BJ (cell line): ENCODE measurements around the gene NELL1. TPM values are rescaled to one million over a fixed set of nuclear protein-coding genes. Genes with fewer than 3 reads are reported as not detected.

Experiments
- CTCF ChIA-PET: fragments of 350-600 bp; formaldehyde crosslinking; extraction: SDS; loops from one replicate; lab custom pipeline; 2021; ENCODE audit warnings: antibody characterized with exemption, inconsistent platforms; lab: Yijun Ruan, JAX
- POLR2A ChIA-PET: fragments of 300-600 bp; sonication (Branson Sonifier 250); formaldehyde crosslinking; extraction: SDS; loops from one replicate; lab custom pipeline; 2021; ENCODE audit warnings: antibody characterized with exemption; lab: Charles Lee
- DNase-seq: peaks from one replicate; pipeline ENCODE4 v3.0.0-alpha.2; 2011; ENCODE audit warnings: low read depth
- H3K27me3 ChIP-seq: 2 replicates; pipeline ENCODE4 v1.6.0; 2011; ENCODE audit warnings: low read length; ENCODE audit not compliant: control insufficient read depth, insufficient read depth
- H3K36me3 ChIP-seq: 2 replicates; pipeline ENCODE4 v1.5.1; 2011; ENCODE audit warnings: low read length; ENCODE audit not compliant: control insufficient read depth, insufficient read depth
- H3K4me3 ChIP-seq: 2 replicates; pipeline ENCODE4 v1.5.1; 2011; ENCODE audit warnings: low read depth, mild to moderate bottlenecking, control low read depth, low read length
- polyA plus RNA-seq: library from polyadenylated mRNA; depleted of rRNA; stranded (reverse); fragments of >200 nt; gene quantifications from 2 replicates; pipeline ENCODE4 v1.2.3, GENCODE V29; 2011
- TF ChIP-seq, protein P1 (sequence below): IDR thresholded peaks from 2 replicates; pipeline ENCODE4 v1.5.1; 2011; ENCODE audit warnings: low read depth, mild to moderate bottlenecking, control low read depth, inconsistent platforms, low read length, moderate library complexity; ENCODE audit not compliant: insufficient read depth

The NELL1 gene
- polyA plus RNA-seq, 1 experiment, result not detected

DNA sequence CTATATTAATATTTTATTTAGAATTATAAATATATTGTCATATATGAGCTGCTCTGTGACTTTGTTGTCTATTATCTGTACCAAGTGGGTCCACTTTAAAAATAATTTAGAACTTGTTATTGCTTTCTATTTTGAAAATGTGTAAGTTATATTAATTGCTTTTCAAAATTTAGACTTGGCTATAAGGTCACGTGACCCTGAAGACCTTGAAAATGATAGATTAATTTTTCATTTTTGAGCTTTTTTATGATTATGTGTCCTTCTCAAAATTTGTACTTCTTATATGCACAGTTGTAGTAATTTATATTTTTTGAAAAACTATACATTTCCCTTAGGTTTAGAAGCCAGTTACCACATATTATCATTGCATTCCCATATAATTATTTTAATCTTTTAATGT lies 826.5 kb downstream of the NELL1 start:
- TF ChIP-seq, protein P1, sequence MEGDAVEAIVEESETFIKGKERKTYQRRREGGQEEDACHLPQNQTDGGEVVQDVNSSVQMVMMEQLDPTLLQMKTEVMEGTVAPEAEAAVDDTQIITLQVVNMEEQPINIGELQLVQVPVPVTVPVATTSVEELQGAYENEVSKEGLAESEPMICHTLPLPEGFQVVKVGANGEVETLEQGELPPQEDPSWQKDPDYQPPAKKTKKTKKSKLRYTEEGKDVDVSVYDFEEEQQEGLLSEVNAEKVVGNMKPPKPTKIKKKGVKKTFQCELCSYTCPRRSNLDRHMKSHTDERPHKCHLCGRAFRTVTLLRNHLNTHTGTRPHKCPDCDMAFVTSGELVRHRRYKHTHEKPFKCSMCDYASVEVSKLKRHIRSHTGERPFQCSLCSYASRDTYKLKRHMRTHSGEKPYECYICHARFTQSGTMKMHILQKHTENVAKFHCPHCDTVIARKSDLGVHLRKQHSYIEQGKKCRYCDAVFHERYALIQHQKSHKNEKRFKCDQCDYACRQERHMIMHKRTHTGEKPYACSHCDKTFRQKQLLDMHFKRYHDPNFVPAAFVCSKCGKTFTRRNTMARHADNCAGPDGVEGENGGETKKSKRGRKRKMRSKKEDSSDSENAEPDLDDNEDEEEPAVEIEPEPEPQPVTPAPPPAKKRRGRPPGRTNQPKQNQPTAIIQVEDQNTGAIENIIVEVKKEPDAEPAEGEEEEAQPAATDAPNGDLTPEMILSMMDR, result no peak

DNA sequence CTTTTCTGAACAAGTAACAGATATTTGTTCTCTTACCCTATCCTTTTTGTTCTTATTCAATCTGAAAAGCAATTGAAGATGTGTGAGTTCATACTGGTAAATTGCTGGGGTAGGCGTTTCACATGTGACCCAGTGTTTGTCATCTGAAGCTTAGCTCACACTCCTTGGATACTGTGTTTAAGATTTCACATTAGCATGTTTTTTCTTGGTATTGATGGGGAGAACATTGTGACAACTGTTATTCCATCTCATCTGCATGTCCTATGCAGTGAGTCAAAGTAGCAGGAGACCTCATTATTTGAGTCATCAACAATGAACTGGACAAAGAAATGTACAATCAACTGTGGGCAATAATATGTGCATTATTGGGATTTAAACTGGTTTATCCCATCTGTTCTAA lies 831.9 kb downstream of the NELL1 start:
- Histone ChIP-seq H3K36me3 (no peaks in the 10 kb centered on the region), H3K4me3 (no peak overlapping the region), H3K27me3 (no peaks in the 10 kb centered on the region)
- TF ChIP-seq, protein P1, result no peak
- POLR2A ChIA-PET, result no interaction called here
- CTCF ChIA-PET, result no interaction called here
- no peak for DNase-seq

More for the DNA sequence above, 826.5 kb downstream of the NELL1 start:
- Histone ChIP-seq H3K4me3 (no peak overlapping the region), H3K36me3 (no peaks in the 10 kb centered on the region), H3K27me3 (no peaks in the 10 kb centered on the region)
- CTCF ChIA-PET, result no interaction called here
- POLR2A ChIA-PET, result no interaction called here
- no peak for DNase-seq

DNA sequence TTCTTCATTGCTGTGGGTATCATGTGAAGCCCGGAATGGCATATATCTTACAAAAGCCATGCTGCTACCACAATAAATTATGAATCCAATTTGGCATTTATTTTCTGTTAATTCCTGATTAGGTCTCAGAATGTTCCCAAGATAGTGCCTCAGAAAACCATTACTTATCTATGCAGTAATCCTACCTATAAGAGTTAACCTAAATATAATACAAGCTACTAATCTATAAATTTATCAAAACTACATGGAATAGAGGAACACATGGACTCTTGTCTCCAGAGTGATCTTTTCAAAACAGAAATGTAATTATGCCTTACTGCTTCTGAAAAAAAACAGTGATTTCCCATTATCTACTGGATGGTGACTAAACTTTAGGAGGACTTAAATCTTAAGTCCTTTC lies 835.7 kb downstream of the NELL1 start:
- CTCF ChIA-PET, result no interaction called here
- POLR2A ChIA-PET, result no interaction called here
- no peaks in the 10 kb centered on the region for H3K36me3 ChIP-seq

DNA sequence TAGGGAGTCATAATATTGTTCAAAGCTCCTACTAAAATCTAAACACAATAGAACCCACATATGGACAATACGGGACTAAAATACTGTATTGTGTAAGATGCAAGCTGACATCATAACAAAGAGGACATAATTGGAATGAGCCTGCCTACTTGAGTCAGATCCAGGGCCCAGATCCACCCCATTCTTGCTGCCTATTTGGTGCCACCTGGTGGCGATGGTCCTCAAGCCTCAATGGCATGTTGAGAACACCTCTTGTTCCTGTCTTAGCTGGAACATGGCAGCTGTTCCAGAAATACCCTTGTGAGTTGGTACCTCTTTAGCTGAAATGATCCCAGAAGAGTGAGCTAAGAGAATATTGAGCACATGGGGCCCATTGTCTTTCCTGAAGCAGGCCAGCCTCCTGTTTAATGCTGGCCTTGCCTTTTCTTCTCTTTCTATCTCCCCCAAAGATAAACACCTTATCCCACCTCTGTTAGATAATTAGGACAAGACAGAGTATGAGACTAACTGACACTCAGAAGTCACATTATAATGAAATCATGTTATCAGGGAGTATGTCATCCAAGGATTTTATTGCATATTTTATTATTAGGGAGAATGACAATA lies 842.6 kb downstream of the NELL1 start:
- ChIA-PET CTCF (interaction anchor here (0.6 to 1.0 kb wide), 3 partner anchors 32 to 268 kb away, joined by 3 read pairs; no protein-coding TSS in a partner anchor), POLR2A (no interaction called here)
- TF ChIP-seq, protein P1, result peak; percentile 8; the same call in 1 of the 2 replicates
- H3K36me3 ChIP-seq, result no peaks in the 10 kb centered on the region
- DNase-seq, result no peak
- H3K27me3 ChIP-seq, result no peaks in the 10 kb centered on the region
- H3K4me3 ChIP-seq, result no peak overlapping the region

More for the DNA sequence above, 835.7 kb downstream of the NELL1 start:
- Histone ChIP-seq H3K27me3 (no peaks in the 10 kb centered on the region), H3K4me3 (no peak overlapping the region)
- DNase-seq, result no peak
- TF ChIP-seq, protein P1, result no peak

DNA sequence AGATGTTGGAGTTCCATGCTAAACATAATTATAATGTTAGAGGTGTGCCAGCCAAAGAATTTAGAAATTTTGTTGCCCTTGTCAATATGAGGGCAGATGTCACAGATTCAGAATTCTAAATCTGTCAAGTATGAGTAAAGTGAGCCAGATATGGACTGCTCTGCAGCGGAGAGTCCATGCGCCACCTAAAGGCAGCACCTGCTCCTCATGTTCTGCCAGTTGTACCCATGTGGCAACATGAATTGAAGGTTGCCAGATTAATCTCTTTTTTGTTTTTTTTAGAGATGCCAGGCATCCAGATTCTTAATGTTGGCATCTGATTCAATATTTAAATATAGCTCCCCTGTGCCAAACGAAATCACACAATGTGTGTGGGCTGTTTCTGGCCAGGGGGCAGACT lies 844.9 kb downstream of the NELL1 start:
- DNase-seq, result no peak
- ChIA-PET CTCF (no interaction called here), POLR2A (no interaction called here)
- H3K36me3 ChIP-seq, result no peaks in the 10 kb centered on the region
- no peaks in the 10 kb centered on the region for H3K27me3 ChIP-seq
- TF ChIP-seq, protein P1, result no peak
- no peak overlapping the region for H3K4me3 ChIP-seq
